K562 (cell line): ENCODE results near the gene SAPCD1. TPM values are rescaled to one million over a fixed set of nuclear protein-coding genes. Genes with fewer than 3 reads are reported as not detected.

Experiments
- ASH1L ChIP-seq: fragments of 450-650 bp; IDR thresholded peaks from 2 replicates; pipeline ENCODE4 v1.6.1; 2018; ENCODE audit warnings: borderline replicate concordance, mild to moderate bottlenecking, low read depth; ENCODE audit not compliant: partially characterized antibody
- ATF1 ChIP-seq, 2 experiments: fragments of 450-650 bp in 1 of 2; IDR thresholded peaks; 2 replicates each; pipeline ENCODE4 v1.6.1; 2016; ENCODE audit warnings: missing compliant biosample characterization in 1 of 2, missing genetic modification characterization in 1 of 2
- ATF7 ChIP-seq: fragments of 450-650 bp; IDR thresholded peaks from 2 replicates; pipeline ENCODE4 v1.7.1; 2014; ENCODE audit warnings: mild to moderate bottlenecking, moderate library complexity
- CAMTA2 ChIP-seq: fragments of 250-450 bp; sonication (Bioruptor Pico); conservative IDR thresholded peaks from 2 replicates; pipeline ENCODE4 v1.5.1; 2022
- CHD4 ChIP-seq: fragments of 200-600 bp; sonication (generic); IDR thresholded peaks from 3 replicates; pipeline ENCODE4 v1.6.1; 2012; ENCODE audit warnings: low read depth, mild to moderate bottlenecking, mixed read lengths, low read length, inconsistent platforms; ENCODE audit not compliant: insufficient read depth, insufficient replicate concordance, poor library complexity, severe bottlenecking
- EGR1 ChIP-seq: fragments of 450-650 bp; conservative IDR thresholded peaks from 2 replicates; pipeline ENCODE4 v1.6.1; 2017; ENCODE audit warnings: mild to moderate bottlenecking
- FOXK2 ChIP-seq, 2 experiments: fragments of 450-650 bp; IDR thresholded peaks in 1 of 2; conservative IDR thresholded peaks in 1 of 2; 2 replicates each; pipeline ENCODE4 v1.6.1; 2016; ENCODE audit warnings: low read depth in 2 of 2, mild to moderate bottlenecking in 1 of 2
- GABPA ChIP-seq: fragments of 200-800 bp; sonication (Bioruptor generic); conservative IDR thresholded peaks from 2 replicates; pipeline ENCODE4 v1.6.1; 2016; ENCODE audit warnings: low read depth, missing genetic modification characterization, missing compliant biosample characterization
- GABPB1 ChIP-seq: sonication (generic); formaldehyde crosslinking; IDR thresholded peaks from 2 replicates; pipeline ENCODE4 v1.8.0; 2022; ENCODE audit warnings: mild to moderate bottlenecking, missing genetic modification reagents
- GATAD2A ChIP-seq: fragments of 450-650 bp; IDR thresholded peaks from 2 replicates; pipeline ENCODE4 v1.6.1; 2017
- JUN ChIP-seq, 2 experiments: sonication (generic) in 1 of 2; formaldehyde crosslinking in 1 of 2; IDR thresholded peaks; 2 replicates each; pipeline versions ENCODE4 v1.6.1 to v1.8.0; 2012 to 2022; ENCODE audit warnings: borderline replicate concordance in 2 of 2, mild to moderate bottlenecking in 2 of 2, improper control_type of control experiment in 1 of 2, low read depth in 1 of 2, low read length in 1 of 2, missing genetic modification reagents in 1 of 2
- MECOM ChIP-seq: fragments of 250-450 bp; sonication (Bioruptor Pico); IDR thresholded peaks from 2 replicates; pipeline ENCODE4 v1.8.0; 2022; ENCODE audit warnings: inconsistent platforms
- MTF1 ChIP-seq: fragments of 250-450 bp; sonication (Bioruptor Pico); IDR thresholded peaks from 2 replicates; pipeline ENCODE4 v1.9.0; 2021; ENCODE audit warnings: moderate library complexity, mild to moderate bottlenecking, inconsistent platforms, borderline replicate concordance
- NR2C1 ChIP-seq, 2 experiments: fragments of 450-650 bp; IDR thresholded peaks; 2 replicates each; pipeline ENCODE4 v1.6.1; 2017; ENCODE audit warnings: mild to moderate bottlenecking in 2 of 2, antibody characterized with exemption in 1 of 2, inconsistent platforms in 1 of 2, missing compliant biosample characterization in 1 of 2, missing genetic modification characterization in 1 of 2
- PHF21A ChIP-seq: fragments of 450-650 bp; IDR thresholded peaks from 2 replicates; pipeline ENCODE4 v1.6.1; 2017; ENCODE audit warnings: low read depth, borderline replicate concordance
- RBBP5 ChIP-seq: fragments of 200-600 bp; sonication (generic); IDR thresholded peaks from 2 replicates; pipeline ENCODE4 v1.6.1; 2012; ENCODE audit warnings: borderline replicate concordance, mild to moderate bottlenecking, low read length, control low read depth, inconsistent platforms; ENCODE audit not compliant: insufficient read depth, poor library complexity, severe bottlenecking
- SMARCA4 ChIP-seq: fragments of 450-650 bp; IDR thresholded peaks from 2 replicates; pipeline ENCODE4 v1.6.1; 2016
- SRSF3 ChIP-seq: fragments of 200-400 bp; formaldehyde crosslinking; IDR thresholded peaks from 2 replicates; pipeline ENCODE4 v1.6.1; 2016; ENCODE audit warnings: mild to moderate bottlenecking, low read length, moderate library complexity; ENCODE audit not compliant: insufficient read depth
- TCFL5 ChIP-seq: fragments of 250-450 bp; sonication (Bioruptor Pico); conservative IDR thresholded peaks from 2 replicates; pipeline ENCODE4 v1.6.1; 2021; ENCODE audit warnings: mild to moderate bottlenecking, moderate library complexity, matching md5 sums
- ZEB2 ChIP-seq: fragments of 450-650 bp; IDR thresholded peaks from 2 replicates; pipeline ENCODE4 v1.6.1; 2016
- ZNF324 ChIP-seq: fragments of 250-450 bp; sonication (Bioruptor Pico); IDR thresholded peaks from 2 replicates; pipeline ENCODE4 v1.4.0; 2020; ENCODE audit warnings: mild to moderate bottlenecking
- ZNF354B ChIP-seq: fragments of 250-450 bp; sonication (Bioruptor Pico); IDR thresholded peaks from 2 replicates; pipeline ENCODE4 v1.4.0; 2020
- ZNF445 ChIP-seq: fragments of 250-450 bp; sonication (Bioruptor Pico); IDR thresholded peaks from 2 replicates; pipeline ENCODE4 v1.4.0; 2020; ENCODE audit warnings: low read depth, mild to moderate bottlenecking, moderate library complexity
- polyA plus RNA-seq, 8 experiments: library from polyadenylated mRNA; depleted of rRNA in 4 of 8; stranded (reverse) in 5 of 8; unstranded in 3 of 8; fragments of >200 nt; fragmentation: Nextera tagmentation in 2 of 8; fragmentation: Illumina TruSeq in 1 of 8; extraction: Ambion mirVana in 2 of 8; extraction: Trizol in 1 of 8; gene quantifications; 2 replicates each; pipeline versions ENCODE4 v1.2.1 to v1.2.3, GENCODE V29; 2011 to 2014; ENCODE audit warnings: inconsistent platforms in 1 of 8, missing spikeins in 1 of 8
- total RNA-seq, 7 experiments: library from RNA; depleted of rRNA in 6 of 7; stranded (reverse); fragments of >200 nt in 6 of 7; fragmentation: Illumina TruSeq in 2 of 7; extraction: Trizol in 2 of 7; gene quantifications; 2 replicates each; pipeline versions ENCODE4 v1.2.1 to v1.2.3, GENCODE V29; 2011 to 2021; ENCODE audit warnings: low replicate concordance in 1 of 7
- TF ChIP-seq, protein P1 (sequence below): sonication (generic); formaldehyde crosslinking; IDR thresholded peaks from 2 replicates; pipeline ENCODE4 v1.8.0; 2022; ENCODE audit warnings: missing genetic modification reagents, mild to moderate bottlenecking, borderline replicate concordance

SAPCD1 gene
- total and polyA plus RNA-seq, 9 of the 15 experiments (the other 6 are each of a cell fraction or from before 2014, with no cell fraction given): 2.6 to 30.2 (median 7.4) TPM

DNA sequence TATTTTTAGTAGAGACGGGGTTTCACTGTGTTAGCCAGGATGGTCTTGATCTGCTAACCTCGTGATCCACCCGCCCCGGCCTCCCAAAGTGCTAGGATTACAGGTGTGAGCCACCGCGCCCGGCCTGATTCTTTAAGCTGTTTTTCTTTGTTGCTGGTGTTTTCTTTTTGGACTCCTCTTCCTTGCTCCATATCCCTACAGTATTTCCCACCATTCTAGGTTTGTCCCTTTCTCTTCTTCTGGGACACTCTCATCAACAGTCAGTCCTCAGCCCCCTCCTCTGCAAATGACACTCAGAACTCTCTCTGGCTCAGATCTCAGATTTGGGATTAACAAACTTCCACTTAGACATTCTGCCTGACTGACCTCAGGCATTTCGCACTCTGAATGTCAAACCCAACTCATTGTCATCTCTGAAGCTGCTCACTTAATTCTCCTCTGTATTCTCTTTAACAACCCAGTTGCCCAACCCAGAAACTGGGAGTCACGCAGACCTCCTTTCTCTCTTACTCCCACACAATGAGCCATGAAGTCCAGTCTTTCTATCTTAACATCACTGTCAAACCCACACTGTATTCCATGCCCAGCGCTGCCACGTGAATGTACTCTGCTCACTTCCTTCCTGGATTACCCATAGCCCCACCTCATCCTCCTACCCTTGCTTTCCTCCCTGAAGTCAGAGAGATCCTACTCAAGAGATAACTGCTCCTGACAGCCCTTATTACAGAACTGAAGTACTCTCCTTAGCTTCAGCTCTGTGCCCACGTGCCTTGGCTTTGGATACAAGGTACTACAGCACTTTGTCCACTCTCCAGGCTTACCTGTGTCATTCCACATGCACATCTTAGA lies 36.7 kb upstream of the SAPCD1 start (continued):
- peak; percentile 56; the same call in 1 of the 2 replicates for TF ChIP-seq ZNF324 (CRISPR knock-in tag)
- no peak for TF ChIP-seq ATF1 (CRISPR knock-in tag; IDR thresholded peaks at IDR 0.05)
- peak; percentile 68 for TF ChIP-seq ATF1 (tag; IDR thresholded peaks at IDR 0.05)
- TF ChIP-seq MTF1 (CRISPR knock-in tag): 0 out of 2 replicates have a peak, but pooled peaks have one; percentile 7
- TF ChIP-seq GATAD2A: peak; percentile 80; the same call in 1 of the 2 replicates
- TF ChIP-seq SMARCA4: peak; percentile 78
- peak; percentile 43 for TF ChIP-seq RBBP5
- TF ChIP-seq JUN (IDR thresholded peaks at IDR 0.05; ENCODE audit: borderline replicate concordance, low read depth, low read length): peak; percentile 22; the same call in 1 of the 2 replicates
- TF ChIP-seq JUN (CRISPR knock-in tag; IDR thresholded peaks at IDR 0.05; ENCODE audit: borderline replicate concordance): no peak
- no peak for TF ChIP-seq SRSF3
- TF ChIP-seq NR2C1 (IDR thresholded peaks at IDR 0.05): no peak
- peak; percentile 34; the same call in 1 of the 2 replicates for TF ChIP-seq NR2C1 (tag; IDR thresholded peaks at IDR 0.05)
- no peak for TF ChIP-seq PHF21A
- TF ChIP-seq, protein P1, sequence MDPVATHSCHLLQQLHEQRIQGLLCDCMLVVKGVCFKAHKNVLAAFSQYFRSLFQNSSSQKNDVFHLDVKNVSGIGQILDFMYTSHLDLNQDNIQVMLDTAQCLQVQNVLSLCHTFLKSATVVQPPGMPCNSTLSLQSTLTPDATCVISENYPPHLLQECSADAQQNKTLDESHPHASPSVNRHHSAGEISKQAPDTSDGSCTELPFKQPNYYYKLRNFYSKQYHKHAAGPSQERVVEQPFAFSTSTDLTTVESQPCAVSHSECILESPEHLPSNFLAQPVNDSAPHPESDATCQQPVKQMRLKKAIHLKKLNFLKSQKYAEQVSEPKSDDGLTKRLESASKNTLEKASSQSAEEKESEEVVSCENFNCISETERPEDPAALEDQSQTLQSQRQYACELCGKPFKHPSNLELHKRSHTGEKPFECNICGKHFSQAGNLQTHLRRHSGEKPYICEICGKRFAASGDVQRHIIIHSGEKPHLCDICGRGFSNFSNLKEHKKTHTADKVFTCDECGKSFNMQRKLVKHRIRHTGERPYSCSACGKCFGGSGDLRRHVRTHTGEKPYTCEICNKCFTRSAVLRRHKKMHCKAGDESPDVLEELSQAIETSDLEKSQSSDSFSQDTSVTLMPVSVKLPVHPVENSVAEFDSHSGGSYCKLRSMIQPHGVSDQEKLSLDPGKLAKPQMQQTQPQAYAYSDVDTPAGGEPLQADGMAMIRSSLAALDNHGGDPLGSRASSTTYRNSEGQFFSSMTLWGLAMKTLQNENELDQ: no peak
- TF ChIP-seq ATF7: peak; percentile 52; the same call in 1 of the 2 replicates
- TF ChIP-seq MECOM (CRISPR knock-in tag): peak; percentile 78; the same call in 1 of the 2 replicates
- peak; percentile 21 to 55; a peak in 3 of 4 replicates for TF ChIP-seq FOXK2 (conservative IDR thresholded peaks at IDR 0.05 in 1 of 2, IDR thresholded peaks at IDR 0.05 in 1 of 2; ENCODE audit: low read depth in 2 of 2)
- TF ChIP-seq TCFL5 (CRISPR knock-in tag): peak; percentile 72; the same call in 1 of the 2 replicates
- peak; percentile 8 for TF ChIP-seq ASH1L
- TF ChIP-seq EGR1: peak; percentile 70
- TF ChIP-seq GABPB1 (CRISPR knock-in tag): peak; percentile 4; the same call in 1 of the 2 replicates
- TF ChIP-seq GABPA: no peak
- TF ChIP-seq ZNF354B (CRISPR knock-in tag): peak; percentile 67; the same call in 1 of the 2 replicates
- TF ChIP-seq CAMTA2 (CRISPR knock-in tag): 0 out of 2 replicates have a peak, but pooled peaks have one; percentile 68
- peak; percentile 56; the same call in 1 of the 2 replicates for TF ChIP-seq ZEB2
- TF ChIP-seq ZNF445: 0 out of 2 replicates have a peak, but pooled peaks have one; percentile 40
- TF ChIP-seq CHD4: peak; percentile 41
